H1 (cell line): ENCODE data around the gene ABCG1. TPM values are rescaled to one million over a fixed set of nuclear protein-coding genes. Genes with fewer than 3 reads are reported as not detected.

Source experiments
- BCL11A ChIP-seq, 2 experiments: IDR thresholded peaks; one replicate each; pipeline ENCODE4 v1.6.1; 2011; ENCODE audit warnings: low read depth in 2 of 2, low read length in 2 of 2, mild to moderate bottlenecking in 2 of 2
- CBX5 ChIP-seq: fragments of 300-800, 300-1000 bp; sonication (generic); IDR thresholded peaks from 2 replicates; pipeline ENCODE4 v1.7.1; 2016; ENCODE audit warnings: antibody characterized with exemption, low read length, low read depth
- CTBP2 ChIP-seq: IDR thresholded peaks from 2 replicates; pipeline ENCODE4 v1.7.0; 2011; ENCODE audit warnings: borderline replicate concordance, mild to moderate bottlenecking, moderate library complexity, mixed read lengths, low read length; ENCODE audit not compliant: insufficient read depth, insufficient read length
- GABPA ChIP-seq: IDR thresholded peaks from 2 replicates; pipeline ENCODE4 v1.6.1; 2011; ENCODE audit warnings: mild to moderate bottlenecking, low read length, moderate library complexity, borderline replicate concordance; ENCODE audit not compliant: insufficient read depth
- KDM4A ChIP-seq: IDR thresholded peaks from one replicate; pipeline ENCODE4 v1.7.1; 2012; ENCODE audit warnings: low read depth, mild to moderate bottlenecking, moderate library complexity, low read length, inconsistent platforms; ENCODE audit not compliant: severe bottlenecking
- SAP30 ChIP-seq: fragments of 300-600 bp; sonication (generic); IDR thresholded peaks from 2 replicates; pipeline ENCODE4 v1.7.1; 2012; ENCODE audit warnings: low read length, moderate library complexity, mild to moderate bottlenecking, inconsistent platforms; ENCODE audit not compliant: insufficient read depth, insufficient replicate concordance
- SRF ChIP-seq: IDR thresholded peaks from 2 replicates; pipeline ENCODE4 v1.6.1; 2011; ENCODE audit warnings: mild to moderate bottlenecking, low read depth, low read length, moderate library complexity
- polyA plus RNA-seq, 7 experiments: library from polyadenylated mRNA; depleted of rRNA in 3 of 7; stranded (reverse) in 5 of 7; unstranded in 2 of 7; fragments of >200 nt in 5 of 7; fragments of 200-250 nt in 2 of 7; gene quantifications; 1 replicate in 5 of 7; 2 replicates in 1 of 7; 4 replicates in 1 of 7; pipeline versions ENCODE4 v1.2.1 to v1.2.3, GENCODE V29; 2011 to 2013; ENCODE audit warnings: missing spikeins in 2 of 7, mixed read lengths in 2 of 7
- total RNA-seq: library from RNA; stranded (reverse); fragmentation: NEBNext Ultra II Directional; extraction: Animal tissue kit (Norgen Biotek cat#: 25700); gene quantifications from 2 replicates; pipeline ENCODE4 v1.2.1, GENCODE V29; 2021
- TF ChIP-seq, protein P1 (sequence below): fragments of 300-600 bp; sonication (generic); IDR thresholded peaks from 2 replicates; pipeline ENCODE4 v1.7.1; 2012; ENCODE audit warnings: low read length, moderate library complexity, mild to moderate bottlenecking, inconsistent platforms; ENCODE audit not compliant: insufficient replicate concordance

The ABCG1 gene
- total and polyA plus RNA-seq, 2 of the 8 experiments (the other 6 are each of a cell fraction or from before 2014, with no cell fraction given) = 2.1 to 4.0 TPM

DNA sequence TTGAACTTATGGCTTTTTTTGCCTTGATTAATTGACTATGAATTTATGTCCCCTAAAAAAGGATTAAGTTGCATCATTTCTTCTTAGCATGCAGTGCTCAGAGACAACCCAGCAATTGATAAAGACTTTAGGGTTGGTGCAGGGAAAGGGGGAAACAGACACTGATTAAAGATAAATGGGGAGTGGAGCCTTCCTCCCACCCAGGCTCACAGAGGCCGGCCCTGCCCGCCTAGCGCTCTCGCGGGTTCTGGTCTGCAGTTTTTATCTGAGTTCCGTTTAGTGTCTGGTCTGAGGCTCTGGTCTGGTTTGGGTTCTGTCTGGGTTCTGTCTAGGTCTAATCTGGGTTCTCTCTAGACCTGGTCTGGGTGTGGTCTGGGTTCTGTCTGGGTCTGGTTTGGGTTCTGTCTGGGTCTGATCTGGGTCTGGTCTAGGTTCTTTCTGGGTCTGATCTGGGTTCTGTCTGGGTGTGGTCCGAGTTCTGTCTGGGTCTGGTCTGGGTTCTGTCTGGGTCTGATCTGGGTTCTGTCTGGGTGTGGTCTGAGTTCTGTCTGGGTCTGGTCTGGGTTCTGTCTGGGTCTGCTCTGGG, 48.1 kb downstream of the ABCG1 start (continued):
- TF ChIP-seq, protein P1, sequence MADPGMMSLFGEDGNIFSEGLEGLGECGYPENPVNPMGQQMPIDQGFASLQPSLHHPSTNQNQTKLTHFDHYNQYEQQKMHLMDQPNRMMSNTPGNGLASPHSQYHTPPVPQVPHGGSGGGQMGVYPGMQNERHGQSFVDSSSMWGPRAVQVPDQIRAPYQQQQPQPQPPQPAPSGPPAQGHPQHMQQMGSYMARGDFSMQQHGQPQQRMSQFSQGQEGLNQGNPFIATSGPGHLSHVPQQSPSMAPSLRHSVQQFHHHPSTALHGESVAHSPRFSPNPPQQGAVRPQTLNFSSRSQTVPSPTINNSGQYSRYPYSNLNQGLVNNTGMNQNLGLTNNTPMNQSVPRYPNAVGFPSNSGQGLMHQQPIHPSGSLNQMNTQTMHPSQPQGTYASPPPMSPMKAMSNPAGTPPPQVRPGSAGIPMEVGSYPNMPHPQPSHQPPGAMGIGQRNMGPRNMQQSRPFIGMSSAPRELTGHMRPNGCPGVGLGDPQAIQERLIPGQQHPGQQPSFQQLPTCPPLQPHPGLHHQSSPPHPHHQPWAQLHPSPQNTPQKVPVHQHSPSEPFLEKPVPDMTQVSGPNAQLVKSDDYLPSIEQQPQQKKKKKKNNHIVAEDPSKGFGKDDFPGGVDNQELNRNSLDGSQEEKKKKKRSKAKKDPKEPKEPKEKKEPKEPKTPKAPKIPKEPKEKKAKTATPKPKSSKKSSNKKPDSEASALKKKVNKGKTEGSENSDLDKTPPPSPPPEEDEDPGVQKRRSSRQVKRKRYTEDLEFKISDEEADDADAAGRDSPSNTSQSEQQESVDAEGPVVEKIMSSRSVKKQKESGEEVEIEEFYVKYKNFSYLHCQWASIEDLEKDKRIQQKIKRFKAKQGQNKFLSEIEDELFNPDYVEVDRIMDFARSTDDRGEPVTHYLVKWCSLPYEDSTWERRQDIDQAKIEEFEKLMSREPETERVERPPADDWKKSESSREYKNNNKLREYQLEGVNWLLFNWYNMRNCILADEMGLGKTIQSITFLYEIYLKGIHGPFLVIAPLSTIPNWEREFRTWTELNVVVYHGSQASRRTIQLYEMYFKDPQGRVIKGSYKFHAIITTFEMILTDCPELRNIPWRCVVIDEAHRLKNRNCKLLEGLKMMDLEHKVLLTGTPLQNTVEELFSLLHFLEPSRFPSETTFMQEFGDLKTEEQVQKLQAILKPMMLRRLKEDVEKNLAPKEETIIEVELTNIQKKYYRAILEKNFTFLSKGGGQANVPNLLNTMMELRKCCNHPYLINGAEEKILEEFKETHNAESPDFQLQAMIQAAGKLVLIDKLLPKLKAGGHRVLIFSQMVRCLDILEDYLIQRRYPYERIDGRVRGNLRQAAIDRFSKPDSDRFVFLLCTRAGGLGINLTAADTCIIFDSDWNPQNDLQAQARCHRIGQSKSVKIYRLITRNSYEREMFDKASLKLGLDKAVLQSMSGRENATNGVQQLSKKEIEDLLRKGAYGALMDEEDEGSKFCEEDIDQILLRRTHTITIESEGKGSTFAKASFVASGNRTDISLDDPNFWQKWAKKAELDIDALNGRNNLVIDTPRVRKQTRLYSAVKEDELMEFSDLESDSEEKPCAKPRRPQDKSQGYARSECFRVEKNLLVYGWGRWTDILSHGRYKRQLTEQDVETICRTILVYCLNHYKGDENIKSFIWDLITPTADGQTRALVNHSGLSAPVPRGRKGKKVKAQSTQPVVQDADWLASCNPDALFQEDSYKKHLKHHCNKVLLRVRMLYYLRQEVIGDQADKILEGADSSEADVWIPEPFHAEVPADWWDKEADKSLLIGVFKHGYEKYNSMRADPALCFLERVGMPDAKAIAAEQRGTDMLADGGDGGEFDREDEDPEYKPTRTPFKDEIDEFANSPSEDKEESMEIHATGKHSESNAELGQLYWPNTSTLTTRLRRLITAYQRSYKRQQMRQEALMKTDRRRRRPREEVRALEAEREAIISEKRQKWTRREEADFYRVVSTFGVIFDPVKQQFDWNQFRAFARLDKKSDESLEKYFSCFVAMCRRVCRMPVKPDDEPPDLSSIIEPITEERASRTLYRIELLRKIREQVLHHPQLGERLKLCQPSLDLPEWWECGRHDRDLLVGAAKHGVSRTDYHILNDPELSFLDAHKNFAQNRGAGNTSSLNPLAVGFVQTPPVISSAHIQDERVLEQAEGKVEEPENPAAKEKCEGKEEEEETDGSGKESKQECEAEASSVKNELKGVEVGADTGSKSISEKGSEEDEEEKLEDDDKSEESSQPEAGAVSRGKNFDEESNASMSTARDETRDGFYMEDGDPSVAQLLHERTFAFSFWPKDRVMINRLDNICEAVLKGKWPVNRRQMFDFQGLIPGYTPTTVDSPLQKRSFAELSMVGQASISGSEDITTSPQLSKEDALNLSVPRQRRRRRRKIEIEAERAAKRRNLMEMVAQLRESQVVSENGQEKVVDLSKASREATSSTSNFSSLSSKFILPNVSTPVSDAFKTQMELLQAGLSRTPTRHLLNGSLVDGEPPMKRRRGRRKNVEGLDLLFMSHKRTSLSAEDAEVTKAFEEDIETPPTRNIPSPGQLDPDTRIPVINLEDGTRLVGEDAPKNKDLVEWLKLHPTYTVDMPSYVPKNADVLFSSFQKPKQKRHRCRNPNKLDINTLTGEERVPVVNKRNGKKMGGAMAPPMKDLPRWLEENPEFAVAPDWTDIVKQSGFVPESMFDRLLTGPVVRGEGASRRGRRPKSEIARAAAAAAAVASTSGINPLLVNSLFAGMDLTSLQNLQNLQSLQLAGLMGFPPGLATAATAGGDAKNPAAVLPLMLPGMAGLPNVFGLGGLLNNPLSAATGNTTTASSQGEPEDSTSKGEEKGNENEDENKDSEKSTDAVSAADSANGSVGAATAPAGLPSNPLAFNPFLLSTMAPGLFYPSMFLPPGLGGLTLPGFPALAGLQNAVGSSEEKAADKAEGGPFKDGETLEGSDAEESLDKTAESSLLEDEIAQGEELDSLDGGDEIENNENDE = no peak
- TF ChIP-seq KDM4A = no peak
- no peak for TF ChIP-seq CBX5
- TF ChIP-seq SAP30 = no peak
- TF ChIP-seq SRF = no peak
- TF ChIP-seq CTBP2 = no peak
- no peak for TF ChIP-seq BCL11A (IDR thresholded peaks at IDR 0.05; ENCODE audit: low read depth in 2 of 2, low read length in 2 of 2)
- no peak for TF ChIP-seq GABPA
